ENCODE results near the gene EXOC6B. TPM values are rescaled to one million over a fixed set of nuclear protein-coding genes. Genes with fewer than 3 reads are reported as not detected.

Gene EXOC6B
- total and polyA plus RNA-seq, 2 of the 8 experiments (the other 6 are each of a cell fraction or from before 2014, with no cell fraction given): 13.5 to 33.0 TPM

DNA sequence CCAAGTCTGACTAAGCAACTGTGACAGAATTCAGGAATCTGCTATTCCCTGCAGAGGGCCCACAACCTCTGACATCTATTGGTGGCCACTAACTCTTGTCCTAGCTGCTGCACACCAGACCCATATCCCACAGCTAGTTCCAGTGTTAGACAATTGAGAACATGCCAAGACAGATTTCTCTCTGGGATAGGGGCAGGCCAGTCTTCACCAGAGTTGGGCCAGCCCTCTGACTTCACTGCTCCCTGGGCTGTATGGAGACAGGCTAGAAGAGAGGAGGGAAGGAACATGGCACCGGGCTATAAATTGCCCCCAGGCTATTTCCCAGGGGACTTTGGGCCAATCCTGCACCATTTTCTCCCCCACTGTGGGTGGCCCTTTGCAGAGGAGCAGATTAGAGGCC lies 645.5 kb downstream of the EXOC6B start:
- H2BK120ac ChIP-seq (replicated peaks; ENCODE audit: low read depth, low read length): no peak overlapping the region
- WGBS, 2 experiments (ENCODE audit: extremely low coverage in 1 of 2, insufficient coverage in 1 of 2, insufficient read length in 1 of 2, insufficient replicate concordance in 2 of 2, low coverage in 1 of 2, low lambda C conversion rate in 2 of 2, missing lambda C conversion rate in 1 of 2): 100% methylated on average over 1 of the region's 1 CpG; no CpG with 5 or more reads in 1 of the 2 experiments
- no peak overlapping the region for H2BK15ac ChIP-seq (ENCODE audit: low read length)
- no peak overlapping the region for H2AK5ac ChIP-seq (ENCODE audit: low read depth, low read length)
- H3K23ac ChIP-seq (ENCODE audit: insufficient read length): no peak overlapping the region
- no peak overlapping the region for H3K4ac ChIP-seq (replicated peaks; ENCODE audit: insufficient read length, low read depth, low read length)
- H2BK5ac ChIP-seq (ENCODE audit: low read depth, low read length): no peak overlapping the region
- no peak overlapping the region for H3K18ac ChIP-seq (ENCODE audit: extremely low read depth, low read length)
- no peaks in the 10 kb centered on the region; a peak in 1 of 4 replicates for H3K9me3 ChIP-seq (ENCODE audit: insufficient read depth in 2 of 2, low read depth in 1 of 2, low read length in 1 of 2)
- H3K79me1 ChIP-seq (ENCODE audit: low read depth, low read length): no peaks in the 10 kb centered on the region
- no peak overlapping the region for H4K91ac ChIP-seq (replicated peaks; ENCODE audit: insufficient read length, low read length)
- H3K14ac ChIP-seq (ENCODE audit: insufficient read length): no peak overlapping the region
- H4K20me1 ChIP-seq (replicated peaks in 1 of 2; ENCODE audit: control insufficient read depth in 1 of 2, insufficient read depth in 2 of 2, low read length in 2 of 2): no peaks in the 10 kb centered on the region
- no peak overlapping the region for H4K8ac ChIP-seq (ENCODE audit: extremely low read depth, insufficient read depth, low read length)
- no peak overlapping the region for H2BK12ac ChIP-seq (ENCODE audit: low read depth, low read length)
- H3K36me3 ChIP-seq (ENCODE audit: control insufficient read depth in 2 of 4, insufficient read depth in 4 of 4, low read length in 3 of 4): no peaks in the 10 kb centered on the region
- ChIA-PET POLR2A (ENCODE audit: partially characterized antibody) (no interaction called here), CTCF (ENCODE audit: partially characterized antibody) (interaction anchor here (1.2 kb wide), 1 partner anchor 27 kb away, joined by 3 read pairs; no protein-coding TSS in a partner anchor)
- H3K27me3 ChIP-seq (replicated peaks in 1 of 4; ENCODE audit: control insufficient read depth in 3 of 4, extremely low read depth in 1 of 4, insufficient read depth in 3 of 4, low read length in 3 of 4): no peaks in the 10 kb centered on the region; a peak in 2 of 7 replicates
- TF ChIP-seq MAFK (IDR thresholded peaks at IDR 0.05; ENCODE audit: low read depth, low read length) (no peak), SIN3A (conservative IDR thresholded peaks at IDR 0.05 in 1 of 2, IDR thresholded peaks at IDR 0.05 in 1 of 2; ENCODE audit: low read depth in 1 of 2, low read length in 2 of 2) (no peak), RFX5 (IDR thresholded peaks at IDR 0.05; ENCODE audit: borderline replicate concordance, low read depth, low read length) (no peak), NANOG (IDR thresholded peaks at IDR 0.05; ENCODE audit: insufficient read depth, low read depth, low read length, poor library complexity, severe bottlenecking) (no peak), SUZ12 (IDR thresholded peaks at IDR 0.05; ENCODE audit: low read length) (no peak), RBBP5 (IDR thresholded peaks at IDR 0.05; ENCODE audit: borderline replicate concordance, low read depth, low read length) (no peak)
- TF ChIP-seq, protein P1, sequence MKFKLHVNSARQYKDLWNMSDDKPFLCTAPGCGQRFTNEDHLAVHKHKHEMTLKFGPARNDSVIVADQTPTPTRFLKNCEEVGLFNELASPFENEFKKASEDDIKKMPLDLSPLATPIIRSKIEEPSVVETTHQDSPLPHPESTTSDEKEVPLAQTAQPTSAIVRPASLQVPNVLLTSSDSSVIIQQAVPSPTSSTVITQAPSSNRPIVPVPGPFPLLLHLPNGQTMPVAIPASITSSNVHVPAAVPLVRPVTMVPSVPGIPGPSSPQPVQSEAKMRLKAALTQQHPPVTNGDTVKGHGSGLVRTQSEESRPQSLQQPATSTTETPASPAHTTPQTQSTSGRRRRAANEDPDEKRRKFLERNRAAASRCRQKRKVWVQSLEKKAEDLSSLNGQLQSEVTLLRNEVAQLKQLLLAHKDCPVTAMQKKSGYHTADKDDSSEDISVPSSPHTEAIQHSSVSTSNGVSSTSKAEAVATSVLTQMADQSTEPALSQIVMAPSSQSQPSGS (IDR thresholded peaks at IDR 0.05; ENCODE audit: low read length): no peak
- TF ChIP-seq, protein P2, sequence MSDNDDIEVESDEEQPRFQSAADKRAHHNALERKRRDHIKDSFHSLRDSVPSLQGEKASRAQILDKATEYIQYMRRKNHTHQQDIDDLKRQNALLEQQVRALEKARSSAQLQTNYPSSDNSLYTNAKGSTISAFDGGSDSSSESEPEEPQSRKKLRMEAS (IDR thresholded peaks at IDR 0.05): no peak
- no peak overlapping the region for H2AFZ ChIP-seq (ENCODE audit: low read length)
- no peaks in the 10 kb centered on the region for H3K79me2 ChIP-seq (ENCODE audit: control insufficient read depth in 1 of 2, insufficient read depth in 2 of 2, low read length in 2 of 2)
- H3K4me3 ChIP-seq (ENCODE audit: extremely low read depth in 1 of 4, insufficient read depth in 2 of 4, low read depth in 3 of 4, low read length in 4 of 4): no peak overlapping the region
- H3K27ac ChIP-seq (ENCODE audit: low read depth, low read length): no peak overlapping the region
- H3K4me1 ChIP-seq (replicated peaks in 1 of 4; ENCODE audit: control insufficient read depth in 3 of 4, insufficient read depth in 4 of 4, low read length in 3 of 4): no peaks in the 10 kb centered on the region
- DNase-seq (ENCODE audit: low read depth in 1 of 2, low spot score in 2 of 2) (no peak), FAIRE-seq (no peak)
- H3K4me2 ChIP-seq (ENCODE audit: insufficient read depth in 1 of 2, low read depth in 2 of 2, low read length in 2 of 2): no peak overlapping the region
- no peak overlapping the region for H2BK20ac ChIP-seq (ENCODE audit: low read length)
- H4K5ac ChIP-seq (ENCODE audit: insufficient read length, low read depth, low read length): no peak overlapping the region
- no peak overlapping the region for H3K56ac ChIP-seq (replicated peaks; ENCODE audit: insufficient read length, low read depth, low read length)
- no peak overlapping the region for H3K9ac ChIP-seq (replicated peaks in 1 of 4; ENCODE audit: extremely low read depth in 1 of 4, low read depth in 3 of 4, low read length in 3 of 4)
- H3K23me2 ChIP-seq (ENCODE audit: low read depth, low read length): 0 out of 2 replicates have a peak, but pooled peaks cover 2% of the 10 kb centered on the region
